Measurements from ENCODE around the gene MCOLN1.

DNA sequence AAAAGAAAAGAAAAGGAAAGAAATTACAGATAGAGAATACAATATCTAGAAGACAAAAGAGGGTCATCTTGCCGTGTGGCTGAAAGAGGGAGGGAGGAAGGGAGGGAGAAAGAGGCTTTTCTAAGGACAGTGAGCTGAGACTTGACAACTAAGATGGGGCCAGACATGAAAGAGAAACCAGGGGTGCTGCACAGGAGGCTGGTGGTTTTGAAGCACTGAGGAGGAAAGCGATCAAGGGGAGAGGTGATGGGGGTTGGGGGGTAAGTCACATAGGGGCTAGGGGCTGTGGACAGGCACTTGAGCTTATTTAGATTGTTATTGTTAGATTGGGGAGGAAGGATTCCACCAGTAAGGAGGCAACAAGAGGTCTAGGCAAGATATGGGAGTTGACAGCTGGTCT, 30.4 kb downstream of the MCOLN1 start:
- TF ChIP-seq TRIM24 (IDR thresholded peaks at IDR 0.05) (no peak), ZNF586 (CRISPR knock-in tag; conservative IDR thresholded peaks at IDR 0.05) (no peak), TEAD1 (CRISPR knock-in tag; IDR thresholded peaks at IDR 0.05) (no peak), GABPA (tag; conservative IDR thresholded peaks at IDR 0.05; ENCODE audit: low read depth) (no peak), ZBTB7A (IDR thresholded peaks at IDR 0.05; ENCODE audit: borderline replicate concordance, control insufficient read depth, low read depth, low read length) (no peak), ZFP36 (IDR thresholded peaks at IDR 0.05; ENCODE audit: low read depth, low read length, partially characterized antibody) (no peak)

Measured in K562 (cell line).